OCI-LY3 (cell line): ENCODE data around the gene SMPD2.

Experiments used
- CTCF ChIP-seq: fragments of 200-600, 300-600 bp; sonication (generic); IDR thresholded peaks from 2 replicates; pipeline ENCODE4 v1.5.1; 2014; ENCODE audit warnings: antibody characterized with exemption, low read length, low read depth
- EZH2phosphoT487 ChIP-seq: fragments of 200-600 bp; shearing (Covaris generic); IDR thresholded peaks from 2 replicates; pipeline ENCODE4 v1.6.1; 2018; ENCODE audit warnings: antibody characterized with exemption, mixed run types, low read depth

- TF ChIP-seq CTCF: no peak
- TF ChIP-seq EZH2phosphoT487: no peak
These were observed 40.5 kb downstream of the SMPD2 start for GRCh38 chr6:109480993-109481480.
